Stimulated activated CD4-positive, alpha-beta T cell treated with anti-CD3 and anti-CD28 coated beads, TNF-alpha, amount 100 ng/mL, for 4 hours (primary cell): Measurements from ENCODE around the gene PIP5K1C.
"Not testable (repeated sequence)": the region's sequence is repeated elsewhere in the genome, so short reads cannot be mapped to it uniquely, and the experiment has no call there.

ENCODE experiments used
- DNase-seq, 3 experiments: peaks; one replicate each; pipeline ENCODE4 v3.0.0-alpha.2; 2020; ENCODE audit warnings: low read depth in 3 of 3

PIP5K1C gene

DNA sequence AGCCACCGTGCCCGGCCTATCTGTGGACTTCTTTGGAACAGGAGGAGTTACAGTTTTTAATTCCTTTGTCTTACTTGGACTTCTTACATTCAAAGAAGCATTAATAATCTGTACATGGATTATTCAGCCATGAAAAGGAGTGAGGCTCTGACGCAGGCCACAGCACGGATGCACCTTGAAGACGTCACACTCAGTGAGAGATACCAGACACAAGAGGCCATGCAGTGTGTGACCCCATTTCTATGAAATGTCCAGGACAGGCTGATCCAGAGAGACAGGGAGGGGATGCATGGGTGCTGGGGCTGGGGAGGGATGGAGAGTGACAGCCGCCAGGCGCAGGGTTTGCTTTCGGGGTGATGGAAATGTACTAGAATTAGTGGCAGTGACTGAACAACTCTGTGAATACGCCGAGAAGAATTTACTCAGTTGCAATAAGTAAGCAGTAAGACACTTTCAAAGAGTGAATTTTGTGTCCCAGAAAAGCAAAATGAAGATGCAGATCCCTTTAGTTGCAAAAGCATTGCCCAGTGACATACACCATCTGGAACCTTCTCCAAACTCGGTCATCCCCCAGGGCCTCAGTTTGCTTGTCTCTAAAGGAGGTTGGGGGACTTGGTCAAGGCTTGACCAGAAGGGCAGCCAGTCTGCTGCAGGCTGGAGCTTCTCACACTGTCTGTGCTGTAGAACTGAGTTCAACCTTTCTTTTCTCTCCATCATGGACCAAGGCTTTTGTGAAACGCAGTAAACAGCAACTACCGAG is 25.3 kb downstream of the PIP5K1C start:
- no peak for DNase-seq

DNA sequence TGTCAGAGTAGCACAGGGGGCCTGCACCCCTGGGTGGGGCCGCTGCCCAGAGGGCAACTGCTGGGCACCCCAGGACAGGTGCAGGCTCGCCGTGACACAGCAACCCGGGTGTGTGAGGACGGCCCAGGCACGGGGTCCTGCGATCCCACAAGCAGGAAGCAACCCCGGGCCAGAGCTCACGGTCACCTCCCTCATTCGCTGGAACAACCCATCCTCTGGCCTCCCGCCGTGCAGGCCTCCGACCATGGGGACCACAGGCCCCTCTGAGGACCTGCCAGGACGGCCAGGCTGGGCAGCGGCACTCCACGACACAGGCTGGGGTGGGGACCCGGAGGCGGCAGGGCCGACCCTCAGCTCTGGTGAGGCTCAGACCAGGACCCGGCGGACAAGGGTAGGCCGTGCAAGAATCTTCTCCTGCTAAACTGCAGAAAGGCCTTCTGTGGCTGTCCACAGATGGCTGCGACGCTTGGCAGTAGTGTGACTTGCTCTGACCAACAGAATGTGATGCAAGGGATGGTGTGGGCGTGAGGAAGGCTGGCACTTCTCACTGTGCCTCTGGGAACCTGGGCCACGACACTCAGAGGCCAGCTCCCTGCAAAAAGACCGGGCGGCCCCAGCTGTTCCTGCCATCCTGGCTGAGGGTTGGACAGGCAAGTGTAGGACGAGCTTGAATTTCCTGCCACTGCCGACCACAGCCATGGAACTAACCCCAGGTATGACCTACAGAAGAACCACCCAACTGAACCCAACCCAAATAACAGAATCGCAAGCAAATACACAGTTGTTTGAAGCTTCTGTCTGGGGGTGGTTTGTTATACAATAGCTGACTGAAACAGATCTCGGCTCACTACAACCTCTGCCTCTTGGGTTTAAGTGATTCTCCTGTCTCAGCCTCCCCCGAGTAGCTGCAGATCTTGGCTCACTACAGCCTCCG is 26.5 kb downstream of the PIP5K1C start:
- DNase-seq: no peak

DNA sequence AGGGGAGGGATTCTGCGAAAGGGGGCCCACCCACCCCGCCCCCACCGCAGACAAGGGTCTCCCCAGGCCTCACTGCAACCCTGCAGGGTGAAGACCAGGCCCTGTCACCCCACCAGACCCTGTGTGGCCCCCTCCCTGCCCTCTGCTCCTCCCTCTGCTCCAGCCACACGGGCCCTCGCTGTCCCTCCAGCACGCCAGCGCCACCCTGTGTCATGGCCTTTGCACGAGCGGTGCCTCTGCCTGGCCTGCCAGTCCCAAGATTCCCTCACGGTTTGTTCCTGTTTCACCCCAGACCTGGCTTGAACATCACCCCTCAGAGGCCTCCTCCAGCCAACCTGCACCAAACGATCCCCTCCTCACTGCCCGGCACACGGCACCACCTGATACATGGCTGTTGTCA is 27.3 kb downstream of the PIP5K1C start:
- no peak for DNase-seq

DNA sequence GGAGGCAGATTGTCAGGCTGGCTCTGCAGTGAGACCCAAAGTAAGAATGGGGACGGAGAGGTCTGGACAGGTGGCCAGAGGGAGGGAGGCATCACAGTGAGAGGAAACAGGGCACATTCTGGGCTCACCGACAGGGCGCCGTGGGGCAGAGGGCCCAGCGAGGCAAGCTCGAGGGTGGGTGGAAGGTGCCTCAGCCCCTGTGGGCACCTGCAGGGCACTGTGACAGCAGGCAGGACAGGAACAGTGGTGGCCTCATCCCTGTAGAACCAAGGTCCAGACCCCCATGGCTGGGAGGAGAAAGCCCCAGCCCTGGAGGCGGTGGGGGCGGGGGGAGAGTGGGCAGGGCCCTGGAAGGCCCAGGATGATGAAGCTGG is 27.7 kb downstream of the PIP5K1C start:
- DNase-seq: no peak

DNA sequence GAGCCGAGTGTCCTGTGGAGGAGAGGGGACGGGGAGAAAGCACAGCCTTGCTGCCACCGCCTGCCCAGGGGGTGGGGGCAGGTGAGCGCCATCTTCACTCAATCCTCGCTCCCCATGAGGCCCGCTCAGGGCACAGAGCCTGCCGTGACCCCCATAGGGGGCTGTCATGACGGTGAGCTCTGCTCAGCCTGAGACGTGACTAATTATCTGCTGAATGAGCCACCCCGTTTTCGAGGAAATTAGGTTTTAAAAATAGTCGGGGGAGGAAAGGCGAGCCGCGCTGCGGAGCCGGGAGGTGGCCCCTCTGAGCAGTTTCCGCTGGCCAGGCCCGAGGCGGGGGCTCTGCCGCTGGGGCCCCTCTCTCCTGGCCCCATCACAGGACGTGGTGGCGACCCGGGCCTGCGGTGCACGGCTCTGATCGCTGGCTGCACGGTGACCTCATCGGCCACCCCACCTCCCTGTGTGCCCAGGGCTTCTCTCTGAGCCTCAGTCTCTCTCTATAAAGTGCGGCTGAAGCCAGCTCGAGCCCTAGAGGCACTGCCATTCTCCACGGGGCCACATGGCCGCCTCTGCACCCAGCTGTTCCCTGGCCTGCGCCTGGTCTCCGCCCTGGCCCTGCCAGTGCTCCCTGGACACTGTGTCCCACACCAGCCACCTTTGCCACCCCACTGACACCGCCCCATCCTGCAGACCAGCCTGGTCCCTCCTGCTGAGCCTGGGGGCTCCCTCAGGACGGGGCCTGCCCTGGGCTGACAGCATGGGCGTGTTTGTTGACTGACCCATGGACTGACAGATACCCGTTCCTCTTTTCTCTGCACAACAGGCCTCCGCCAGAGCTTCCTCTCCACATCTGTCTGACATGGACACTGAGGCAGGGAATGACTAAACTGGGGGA is 28.3 kb downstream of the PIP5K1C start:
- DNase-seq: no peak

DNA sequence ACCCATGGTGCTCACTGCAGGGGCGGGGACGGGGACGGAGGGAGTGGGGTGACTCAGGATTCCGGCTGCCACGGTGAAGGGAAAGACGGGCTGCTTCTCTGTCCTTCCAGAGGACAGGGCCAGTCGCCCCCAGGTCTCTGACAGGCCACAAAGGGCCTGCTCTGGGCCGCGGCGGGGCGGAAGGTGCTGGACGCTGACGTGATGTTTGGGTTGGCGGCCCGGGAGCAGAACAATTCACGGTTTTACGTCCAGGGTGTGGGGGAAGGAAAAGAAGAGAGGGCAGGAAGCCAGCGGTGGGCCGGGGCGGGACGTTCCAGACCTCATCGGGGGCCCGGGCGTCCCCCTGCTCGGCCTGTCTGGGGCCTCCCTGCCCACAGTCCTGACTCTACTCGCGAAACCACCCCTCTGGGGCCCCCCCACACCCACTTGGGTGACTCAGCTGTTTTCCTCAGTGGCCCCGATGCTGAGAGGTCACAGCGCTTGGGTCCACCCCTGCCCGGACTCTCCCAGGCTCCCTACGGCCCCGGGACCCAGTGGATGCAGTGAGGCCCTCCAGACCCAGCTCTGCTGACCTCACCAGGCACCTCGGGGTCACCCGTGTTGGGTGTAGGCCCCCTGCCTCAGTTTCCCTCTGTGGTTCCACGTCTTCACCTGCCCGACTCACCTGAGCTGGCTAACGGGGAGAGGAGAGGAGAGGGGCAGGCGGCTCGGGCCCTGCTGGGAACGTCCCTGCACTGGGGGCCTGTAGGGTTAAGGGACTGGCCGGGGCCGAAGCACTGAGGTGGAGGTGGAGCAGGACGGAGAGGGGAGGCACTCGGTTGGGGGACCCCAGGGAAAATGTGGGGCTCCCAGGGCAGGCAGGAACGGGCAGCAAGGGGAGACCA is 29.2 kb downstream of the PIP5K1C start:
- no peak for DNase-seq

DNA sequence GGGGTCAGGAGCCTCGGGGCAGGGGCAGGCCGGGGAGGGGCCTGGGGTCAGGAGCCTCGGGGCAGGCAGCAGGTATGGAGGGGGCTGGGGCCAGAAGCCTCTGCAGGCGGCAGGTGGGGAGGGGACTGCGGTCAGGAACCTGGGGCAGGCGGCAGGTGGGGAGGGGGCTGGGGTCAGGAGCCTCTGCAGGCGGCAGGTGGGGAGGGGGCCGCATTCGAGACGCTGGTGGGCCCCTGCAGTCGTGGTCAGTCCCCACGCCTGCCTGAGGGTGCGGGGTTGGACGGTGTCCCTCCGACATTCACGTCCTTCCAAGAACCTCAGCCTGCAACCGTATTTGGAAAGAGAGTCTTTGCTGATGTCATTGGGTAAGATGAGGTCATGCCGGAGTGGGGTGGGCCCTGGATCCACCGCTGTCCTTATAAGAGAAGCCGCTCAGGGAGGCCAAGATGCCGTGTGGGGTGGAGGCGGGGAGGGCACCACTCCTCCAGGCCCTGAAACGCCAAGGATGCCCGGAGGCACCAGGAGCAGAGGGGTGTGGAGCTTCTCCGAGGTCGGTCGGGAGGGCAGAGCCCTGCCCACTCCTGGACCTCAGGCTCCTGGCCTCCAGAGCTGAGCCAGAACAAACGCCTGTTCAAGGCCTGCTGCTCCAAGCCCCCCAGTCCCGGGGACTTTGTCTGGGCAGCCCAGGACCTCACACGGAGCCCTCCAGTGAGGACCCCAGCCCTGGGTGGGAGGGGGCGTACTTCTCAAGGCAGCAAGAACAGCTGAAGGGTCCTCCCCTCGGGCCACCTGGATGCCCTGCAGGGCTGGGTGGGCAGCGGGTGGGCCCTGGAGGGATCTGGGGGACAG is 30.1 kb downstream of the PIP5K1C start:
- no peak for DNase-seq

DNA sequence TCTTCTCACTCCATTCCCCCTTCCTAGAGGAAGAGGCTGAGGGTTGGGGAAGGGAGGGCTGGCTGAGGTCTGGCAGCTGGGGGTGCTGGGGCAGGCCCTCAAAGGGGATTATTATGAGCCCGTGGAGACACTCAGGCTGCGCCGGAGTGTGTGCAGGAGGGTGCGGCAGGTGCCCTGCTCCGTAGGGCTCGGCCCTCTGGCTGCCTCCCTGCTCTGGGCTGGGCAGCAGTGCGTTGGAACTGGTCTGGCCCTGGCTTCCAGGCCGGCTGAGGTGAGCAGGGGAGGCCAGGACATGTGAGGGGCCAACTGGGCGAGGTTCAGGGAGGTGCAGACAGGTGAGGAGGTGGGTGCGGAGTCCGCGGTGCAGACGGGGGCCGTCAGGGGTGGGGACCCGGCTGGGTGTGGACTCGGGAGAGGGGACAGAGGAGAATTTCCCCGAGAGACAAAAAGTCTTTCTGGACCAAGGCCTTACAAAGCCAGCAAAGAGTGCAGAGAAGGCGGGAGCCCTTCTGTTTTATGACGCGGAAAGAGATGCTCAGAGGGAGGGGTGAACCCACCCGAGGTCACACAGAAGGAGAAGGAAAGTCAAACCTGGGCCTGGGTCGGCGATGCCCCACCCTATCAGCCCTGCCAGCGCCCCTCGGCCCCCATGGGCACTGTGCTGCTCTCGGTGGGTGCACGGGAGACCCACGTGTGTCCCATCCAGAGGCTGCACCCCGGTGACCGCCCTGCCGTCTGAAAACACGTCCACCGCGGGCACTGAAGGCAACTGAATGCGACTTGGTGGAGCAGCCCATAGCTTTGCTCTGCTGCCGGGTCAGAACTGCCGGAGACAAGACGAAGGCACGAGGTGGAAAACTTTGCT is 31.0 kb downstream of the PIP5K1C start:
- no peak for DNase-seq

DNA sequence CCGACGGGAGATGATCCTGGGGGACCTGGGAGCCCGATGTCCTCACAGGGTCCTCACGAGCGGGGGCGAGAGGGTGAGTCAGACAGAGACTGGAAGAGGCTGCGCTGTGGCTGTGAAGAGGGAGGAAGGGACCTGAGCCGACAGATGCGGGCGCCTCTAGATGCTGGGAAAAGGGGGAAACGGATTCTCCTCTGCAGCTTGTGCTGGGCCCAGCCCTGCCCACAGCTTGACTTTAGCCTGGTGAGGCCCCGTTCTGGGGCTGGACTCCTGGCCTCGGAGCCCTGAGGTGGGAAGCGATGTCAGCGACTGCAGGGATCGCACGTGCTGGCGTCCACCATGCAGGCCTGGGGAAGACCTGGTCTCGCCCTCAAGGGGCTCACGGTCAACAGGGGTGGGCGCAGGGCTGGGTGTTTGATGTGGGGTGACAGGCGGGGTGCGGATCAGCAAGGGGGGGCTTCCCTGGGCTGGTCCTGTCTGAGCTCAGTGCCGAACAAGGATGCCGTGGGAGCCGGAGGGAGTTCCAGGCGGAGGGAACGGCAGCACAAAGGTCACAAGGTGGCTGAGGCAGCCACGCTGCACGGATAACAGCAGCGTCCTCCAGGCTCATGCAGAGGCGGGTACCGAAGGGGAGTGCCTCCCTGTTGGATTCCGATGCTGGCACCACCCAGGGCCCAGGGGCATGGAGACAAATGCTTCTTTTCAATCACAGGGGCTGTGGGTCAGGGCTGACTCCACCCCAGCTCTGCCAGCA is 31.8 kb downstream of the PIP5K1C start:
- DNase-seq: no peak

DNA sequence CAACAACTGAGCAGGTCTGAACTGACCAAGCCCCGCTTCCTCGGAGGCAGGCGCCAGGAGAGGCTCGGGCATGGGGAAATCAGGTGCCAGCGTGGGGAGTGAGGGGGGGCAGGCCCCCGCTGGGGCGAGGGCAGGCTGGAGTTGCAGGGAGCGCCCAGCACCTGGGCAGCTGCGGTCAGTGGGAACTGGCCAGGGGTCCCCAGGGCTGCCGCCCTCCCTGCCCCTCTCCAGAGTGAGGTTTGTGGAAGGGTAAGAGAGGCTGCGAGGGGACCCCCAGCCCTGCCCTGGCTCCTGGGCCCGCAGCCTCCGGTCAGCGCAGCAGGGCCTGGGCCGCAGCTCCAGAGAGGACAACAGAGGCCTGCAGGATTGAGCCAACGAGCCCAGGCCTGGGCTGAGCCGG is 32.5 kb downstream of the PIP5K1C start:
- DNase-seq: no peak

DNA sequence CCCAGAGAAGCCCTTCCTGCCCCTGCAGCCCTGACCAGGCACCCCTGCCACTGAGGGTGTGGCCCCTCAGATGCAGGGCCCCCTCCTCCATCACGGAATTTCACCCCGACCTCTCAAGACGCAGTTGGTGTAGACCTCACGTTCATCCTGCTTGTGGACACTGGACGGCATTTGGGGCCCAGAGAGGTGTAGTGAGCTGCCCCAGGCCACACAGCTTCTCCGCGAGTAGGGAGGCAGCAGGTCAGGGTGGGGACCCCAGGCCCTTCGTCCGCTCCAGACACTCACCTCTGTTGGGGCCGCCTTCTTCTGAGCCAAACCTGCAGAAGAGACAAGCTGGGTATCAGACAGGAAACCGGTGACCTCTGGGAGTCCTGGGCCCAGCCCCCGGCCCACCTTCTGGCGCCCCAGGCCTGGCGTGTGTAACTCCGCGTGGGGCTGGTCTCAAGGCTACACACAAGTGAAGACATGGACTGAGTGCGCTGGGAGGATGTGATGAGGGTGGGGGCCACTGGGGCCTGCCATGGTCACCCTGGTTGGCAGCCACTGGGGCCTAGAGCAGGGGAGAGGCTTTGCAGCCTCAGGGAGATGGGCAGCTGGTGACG is 33.1 kb downstream of the PIP5K1C start:
- no peak for DNase-seq

DNA sequence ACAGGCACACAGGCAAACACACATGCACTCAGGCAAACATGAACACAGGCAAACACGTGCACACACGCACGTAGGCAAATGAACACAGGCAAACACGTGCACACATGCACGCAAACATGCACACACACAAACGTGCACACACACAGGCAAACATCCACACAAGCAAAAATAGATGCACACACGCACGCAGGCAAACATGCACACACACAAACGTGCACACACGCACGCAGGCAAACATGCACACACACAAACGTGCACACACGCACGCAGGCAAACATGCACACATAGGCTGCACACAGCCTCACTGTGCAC is 33.8 kb downstream of the PIP5K1C start:
- DNase-seq: not testable (repeated sequence)

DNA sequence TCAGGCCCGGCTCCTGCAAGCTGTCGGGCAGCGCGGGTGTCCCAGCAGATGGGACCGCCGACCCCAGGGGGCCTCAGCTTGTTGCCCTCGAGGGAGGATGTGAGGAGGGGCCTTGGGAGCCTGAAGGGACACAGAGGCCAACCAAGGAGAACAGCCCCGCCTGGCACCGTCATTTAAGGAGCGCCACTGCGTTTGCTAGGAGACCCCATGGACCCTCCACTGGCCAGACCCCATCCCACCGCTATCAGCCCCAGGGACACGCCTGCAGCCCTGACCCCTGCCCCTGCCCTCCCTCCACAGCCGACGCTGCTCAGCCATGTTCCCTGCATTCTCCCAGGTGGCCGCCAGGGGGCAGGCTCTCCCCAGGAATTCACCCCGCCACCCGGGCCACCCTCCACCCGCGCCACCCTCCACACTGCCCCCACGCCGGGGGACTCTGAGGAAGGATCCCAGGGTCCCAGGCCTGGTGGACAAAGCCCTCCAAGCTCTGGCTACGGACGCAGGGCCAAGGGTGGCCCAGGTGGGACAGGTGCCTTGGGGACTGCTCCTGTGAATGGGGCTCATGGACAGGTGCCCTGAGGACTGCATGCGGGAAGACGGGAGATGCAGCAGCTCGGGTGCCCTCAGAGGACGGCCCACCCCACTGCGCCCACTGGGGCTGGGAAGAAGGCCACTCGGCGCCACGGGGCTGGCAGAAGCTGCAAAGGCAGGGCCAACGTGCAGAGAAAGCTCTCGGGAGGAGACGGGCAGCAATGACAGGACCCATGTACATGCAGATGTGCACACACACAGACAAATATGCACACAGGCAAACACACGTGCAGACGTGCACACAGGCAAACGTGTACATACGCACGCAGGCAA is 34.4 kb downstream of the PIP5K1C start:
- peak; percentile 57 to 71 (median 69) for DNase-seq

DNA sequence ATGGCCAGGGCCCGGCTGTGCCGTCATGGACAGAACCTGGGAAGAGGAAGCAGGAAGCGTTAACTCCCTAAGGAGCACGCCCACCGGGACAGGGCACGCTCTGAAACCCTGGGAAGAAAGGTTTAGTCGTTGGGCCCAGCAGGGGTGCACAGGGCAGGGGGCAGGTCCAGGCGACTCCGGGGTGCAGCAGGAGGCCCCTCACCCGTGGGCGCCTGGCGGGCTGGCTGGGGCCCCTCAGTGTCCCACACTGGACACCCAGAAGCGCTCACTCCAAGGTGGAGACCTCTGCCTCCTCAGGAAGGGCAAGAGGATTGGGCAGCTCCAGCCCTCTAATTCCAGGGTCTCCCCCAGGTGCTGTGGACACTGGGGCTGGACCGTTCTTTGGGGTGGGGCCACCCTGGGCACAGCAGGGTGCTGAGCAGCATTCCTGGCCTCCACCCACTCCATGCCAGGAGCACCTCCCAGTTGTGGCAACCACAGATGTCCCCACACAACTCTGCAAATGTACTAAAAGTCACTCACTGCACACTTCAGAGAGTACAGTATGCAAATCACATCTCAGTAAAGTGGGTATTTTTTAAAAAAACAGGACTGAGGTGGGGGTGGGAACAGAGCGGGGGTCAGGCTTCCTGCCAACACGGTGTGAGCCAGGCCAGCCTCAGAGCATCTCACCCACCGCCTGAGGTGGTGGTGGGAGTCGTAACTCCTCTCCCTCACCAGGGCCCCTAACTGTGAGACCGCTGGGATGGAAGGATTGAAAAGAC is 35.2 kb downstream of the PIP5K1C start:
- no peak for DNase-seq

DNA sequence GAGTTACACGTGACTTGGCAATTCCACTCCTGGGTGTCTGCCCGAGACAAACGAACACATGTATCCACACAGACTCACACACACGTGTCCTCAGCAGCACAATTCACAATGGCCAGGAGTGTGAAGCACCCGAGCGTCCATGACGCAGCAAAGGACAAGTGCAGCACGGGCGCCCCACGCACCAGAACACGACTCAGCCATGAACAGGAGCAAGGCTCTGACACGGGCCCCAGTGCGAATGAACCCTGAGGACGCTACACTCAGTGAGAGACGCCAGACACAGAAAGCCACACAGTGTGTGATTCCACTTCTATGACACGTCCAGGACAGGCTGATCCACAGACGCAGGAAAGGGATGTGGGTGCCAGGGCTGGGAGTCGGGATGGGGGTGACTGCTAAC is 36.4 kb downstream of the PIP5K1C start:
- no peak for DNase-seq
